Breast epithelium (tissue), 3 donors: ENCODE data around the gene CCL17.

Experiments used
- CTCF ChIP-seq, 3 donors: fragments of 450-650 bp; IDR thresholded peaks; one replicate each; pipeline ENCODE4 v1.5.1; 2016 to 2017; ENCODE audit warnings: antibody characterized with exemption in 3 of 3, mild to moderate bottlenecking in 3 of 3, moderate library complexity in 3 of 3
- POLR2A ChIP-seq: fragments of 450-650 bp; IDR thresholded peaks from one replicate; pipeline ENCODE4 v1.6.1; 2016; ENCODE audit warnings: antibody characterized with exemption, mild to moderate bottlenecking, moderate library complexity

- TF ChIP-seq POLR2A (no peak), CTCF (IDR thresholded peaks at IDR 0.05) (no peak)
These were observed 10.1 kb upstream of the CCL17 start for GRCh38 chr16:57394444-57394843.
